Heart left ventricle (tissue), 13 donors: ENCODE data around the gene SWI5.

Experiments
- POLR2A ChIP-seq, 2 donors: fragments of 450-650 bp; IDR thresholded peaks; one replicate each; pipeline ENCODE4 v1.6.1; 2017; ENCODE audit warnings: antibody characterized with exemption in 2 of 2, mild to moderate bottlenecking in 2 of 2, moderate library complexity in 2 of 2
- TF ChIP-seq, protein P1 (sequence below), 12 donors: fragments of 200-600 bp; sonication (generic) in 4 of 12; IDR thresholded peaks; one replicate each; pipeline versions ENCODE4 v1.5.0 to v1.8.0; 2018 to 2022; ENCODE audit warnings: antibody characterized with exemption in 12 of 12, mild to moderate bottlenecking in 5 of 12
- donor health status: ischemic (EF 13 %, LVEDD 7.1; RV severe dilation, severe dysfunction).
- donor health status: DM: no; HTN: yes; CAD: no.
- donor health status: DM: no; HTN: no; CAD: no.
- donor health status: ischemic (EF 25% LVEDD 6.9; RV normal size, moderate dysfunction).
- donor health status: ischemic (EF 25% LVEDD 5.7; RV mildly dilated, moderate dysfunction).
- donor health status: ischemic (EF 35%, LVEDD 5.7; RV mildly dilated, moderate dysfunction).
- donor health status: nonischemic (EF 11% LVEDD 7.7; RV severe dilation, severe dysfunction).
- donor health status: DM: yes; HTN: yes; CAD: no.
- donor health status: PGD.
- donor health status: ischemic (EF 29% LVEDD 5.4; RV normal size, mild dysfunction).
- donor health status: nonischemic (EF 23%, LVEDD 6.1; RV moderate dilation, normal function).

DNA sequence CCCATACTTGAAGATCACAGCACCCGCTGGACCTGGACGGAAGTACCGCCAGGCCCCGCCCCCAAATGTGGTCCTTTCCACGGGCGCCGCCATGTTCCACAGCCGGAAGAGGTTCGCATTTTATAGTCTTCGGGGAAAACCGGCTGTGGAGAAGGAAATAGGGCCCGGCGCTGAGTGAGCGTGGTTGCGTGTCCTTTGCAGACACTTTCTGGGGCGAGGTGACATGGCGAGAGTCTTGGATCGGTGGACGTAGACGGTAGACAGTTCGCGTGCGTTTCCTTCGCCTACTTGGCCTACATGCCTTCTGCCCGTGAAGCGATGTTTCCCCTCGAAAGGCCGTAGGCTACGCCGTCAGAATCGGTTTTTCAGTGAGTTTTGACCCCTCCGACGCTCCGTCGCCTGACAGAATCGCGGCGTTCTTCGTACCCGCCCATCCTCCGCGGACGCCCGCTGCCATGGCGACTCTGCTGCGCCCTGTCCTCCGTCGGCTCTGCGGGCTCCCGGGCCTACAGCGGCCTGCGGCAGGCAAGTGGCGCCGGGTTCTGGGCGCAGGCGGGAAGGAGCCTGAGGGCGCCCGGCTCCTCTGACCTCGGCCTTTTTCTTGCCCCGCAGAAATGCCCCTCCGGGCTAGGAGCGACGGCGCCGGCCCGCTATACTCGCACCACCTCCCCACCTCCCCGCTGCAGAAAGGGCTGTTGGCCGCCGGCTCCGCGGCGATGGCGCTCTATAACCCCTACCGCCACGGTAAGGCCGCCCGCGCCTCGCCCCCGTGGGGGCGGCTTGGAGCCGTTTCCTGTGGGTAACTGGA lies 46.5 kb downstream of the SWI5 start, which contains the start of the genes COQ4 and TRUB2:
- TF ChIP-seq, protein P1, sequence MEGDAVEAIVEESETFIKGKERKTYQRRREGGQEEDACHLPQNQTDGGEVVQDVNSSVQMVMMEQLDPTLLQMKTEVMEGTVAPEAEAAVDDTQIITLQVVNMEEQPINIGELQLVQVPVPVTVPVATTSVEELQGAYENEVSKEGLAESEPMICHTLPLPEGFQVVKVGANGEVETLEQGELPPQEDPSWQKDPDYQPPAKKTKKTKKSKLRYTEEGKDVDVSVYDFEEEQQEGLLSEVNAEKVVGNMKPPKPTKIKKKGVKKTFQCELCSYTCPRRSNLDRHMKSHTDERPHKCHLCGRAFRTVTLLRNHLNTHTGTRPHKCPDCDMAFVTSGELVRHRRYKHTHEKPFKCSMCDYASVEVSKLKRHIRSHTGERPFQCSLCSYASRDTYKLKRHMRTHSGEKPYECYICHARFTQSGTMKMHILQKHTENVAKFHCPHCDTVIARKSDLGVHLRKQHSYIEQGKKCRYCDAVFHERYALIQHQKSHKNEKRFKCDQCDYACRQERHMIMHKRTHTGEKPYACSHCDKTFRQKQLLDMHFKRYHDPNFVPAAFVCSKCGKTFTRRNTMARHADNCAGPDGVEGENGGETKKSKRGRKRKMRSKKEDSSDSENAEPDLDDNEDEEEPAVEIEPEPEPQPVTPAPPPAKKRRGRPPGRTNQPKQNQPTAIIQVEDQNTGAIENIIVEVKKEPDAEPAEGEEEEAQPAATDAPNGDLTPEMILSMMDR (IDR thresholded peaks at IDR 0.05), result no peak
- TF ChIP-seq POLR2A (IDR thresholded peaks at IDR 0.05), result peak in 1 of 2 donors; percentile 40
